ENCODE results near the gene ITLN1.

Gene ITLN1

DNA sequence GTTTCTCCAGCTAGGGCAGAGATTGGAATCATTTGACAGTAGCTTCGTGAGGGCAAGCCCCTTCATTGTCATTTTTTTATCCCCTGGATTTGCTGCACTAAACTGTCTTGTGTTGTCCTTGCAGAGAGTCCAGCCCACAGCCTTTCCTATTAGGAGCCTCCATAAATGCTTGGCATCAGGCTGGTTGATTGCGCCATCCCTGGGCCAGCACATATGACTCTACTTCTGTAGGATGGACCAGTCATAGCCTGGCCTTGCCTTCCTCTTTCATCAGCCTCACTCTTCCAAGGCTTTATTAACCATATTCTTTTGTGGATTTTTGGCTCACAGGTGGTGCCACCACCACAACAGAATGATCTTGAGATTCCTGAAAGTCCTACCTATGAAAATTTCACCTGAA lies 57.6 kb downstream of the ITLN1 start:
- Histone ChIP-seq H3K27me3 (ENCODE audit: control insufficient read depth, insufficient read depth, low read length, poor library complexity, severe bottlenecking) (no peaks in the 10 kb centered on the region), H3K36me3 (ENCODE audit: control insufficient read depth, insufficient read depth, low read length) (no peaks in the 10 kb centered on the region), H3K4me3 (ENCODE audit: insufficient read depth, low read depth, low read length) (no peak overlapping the region), H3K9me3 (ENCODE audit: control insufficient read depth, low read length) (no peaks in the 10 kb centered on the region), H3K4me1 (ENCODE audit: control insufficient read depth, insufficient read depth, low read length) (no peaks in the 10 kb centered on the region), H3K27ac (ENCODE audit: insufficient read depth, low read depth, low read length, poor library complexity, severe bottlenecking) (no peak overlapping the region)
- WGBS, 2 experiments = 91 to 93% methylated on average over 2 of the region's 2 CpGs

GRCh38 chr1:160826546-160826945 lies 58.4 kb downstream of the ITLN1 start:
- 85 to 95% methylated on average over 1 of the region's 1 CpG for WGBS, 2 experiments
- H3K4me1 ChIP-seq (ENCODE audit: control insufficient read depth, insufficient read depth, low read length) = no peaks in the 10 kb centered on the region
- no peaks in the 10 kb centered on the region for H3K27me3 ChIP-seq (ENCODE audit: control insufficient read depth, insufficient read depth, low read length, poor library complexity, severe bottlenecking)
- no peaks in the 10 kb centered on the region for H3K36me3 ChIP-seq (ENCODE audit: control insufficient read depth, insufficient read depth, low read length)
- H3K27ac ChIP-seq (ENCODE audit: insufficient read depth, low read depth, low read length, poor library complexity, severe bottlenecking) = no peak overlapping the region
- no peak overlapping the region for H3K4me3 ChIP-seq (ENCODE audit: insufficient read depth, low read depth, low read length)
- H3K9me3 ChIP-seq (ENCODE audit: control insufficient read depth, low read length) = no peaks in the 10 kb centered on the region

Measured in ectodermal cell (in vitro differentiated cells).